GM18870 (cell line): Measurements from ENCODE around the gene FBXW11.
"Not testable (repeated sequence)": the region's sequence is repeated elsewhere in the genome, so short reads cannot be mapped to it uniquely, and the experiment has no call there.

Experiments
- ATAC-seq: cut with Tn5 transposase; IDR thresholded peaks from one replicate; pipeline ENCODE4 v1.9.1; 2021; ENCODE audit warnings: moderate library complexity; ENCODE audit not compliant: unreplicated experiment

Gene FBXW11

DNA sequence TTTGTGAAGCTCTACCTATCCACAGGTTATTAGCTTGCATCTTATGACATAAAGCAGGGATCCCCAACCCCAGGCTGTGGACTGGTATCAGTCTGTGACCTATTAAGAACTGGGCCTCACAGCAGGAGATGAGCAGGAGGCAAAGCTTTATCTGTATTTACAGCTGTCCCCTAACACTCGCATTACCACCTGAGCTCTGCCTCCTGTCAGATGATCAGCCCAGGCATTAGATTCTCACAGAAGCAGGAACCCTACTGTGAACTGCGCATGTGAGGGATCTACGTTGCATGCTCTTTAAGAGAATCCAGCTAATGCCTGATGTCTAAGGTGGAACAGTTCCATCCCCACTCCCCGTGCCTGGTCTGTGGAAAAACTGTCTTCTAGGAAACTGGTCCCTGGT, 19.7 kb downstream of the FBXW11 start:
- no peak for ATAC-seq

DNA sequence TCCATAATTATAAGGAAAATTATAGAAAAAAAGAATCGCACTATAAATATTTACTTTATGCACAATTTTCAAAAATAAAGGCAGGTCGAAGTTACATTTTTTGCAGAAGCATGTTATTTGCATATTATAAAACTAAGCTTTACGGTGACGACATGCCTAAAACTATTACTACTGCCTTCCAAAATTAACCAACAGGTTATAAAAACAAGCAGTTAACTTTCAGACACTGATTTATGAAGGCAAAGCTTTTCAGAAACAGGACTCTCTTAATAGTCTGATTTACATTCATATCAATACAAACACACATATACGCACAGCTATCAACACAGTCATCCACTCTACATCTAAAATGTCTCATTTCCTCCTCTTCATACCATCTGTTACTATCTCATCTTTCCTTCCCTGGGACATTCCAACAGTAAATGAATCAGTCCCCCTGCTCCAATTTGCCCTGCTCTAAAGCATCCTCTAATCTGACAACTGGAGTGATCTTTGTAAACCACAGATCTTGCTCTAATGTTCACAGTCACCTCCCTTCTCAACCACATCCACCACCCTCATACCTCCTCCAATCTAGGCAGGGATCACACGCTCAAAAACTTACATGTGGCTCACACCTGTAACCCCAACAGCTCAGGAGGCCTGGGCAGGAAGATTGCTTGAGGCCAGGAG, 21.6 kb downstream of the FBXW11 start:
- ATAC-seq: no peak

GRCh38 chr5:171981847-171982246, 24.6 kb downstream of the FBXW11 start:
- ATAC-seq: no peak

GRCh38 chr5:171980792-171981191, 25.6 kb downstream of the FBXW11 start:
- no peak for ATAC-seq

DNA sequence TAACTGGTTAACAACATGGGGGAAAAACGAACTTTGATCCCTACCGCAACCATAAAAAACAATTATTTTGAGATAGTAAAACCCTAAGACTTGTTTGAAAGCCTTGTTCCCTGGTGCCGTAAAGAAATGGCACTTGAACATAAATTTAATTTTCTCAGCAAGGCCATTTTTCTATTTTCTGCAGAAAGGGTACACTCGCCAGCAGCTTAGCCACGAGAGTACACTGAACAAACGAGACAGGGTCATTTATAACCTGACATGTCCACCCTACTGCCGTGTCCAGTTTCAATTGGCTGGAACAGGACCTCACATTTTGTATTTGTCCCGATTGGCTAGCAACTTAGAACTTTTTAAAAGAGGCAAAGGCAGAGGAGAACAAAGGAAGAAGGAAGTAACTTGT, 26.8 kb downstream of the FBXW11 start:
- no peak for ATAC-seq

DNA sequence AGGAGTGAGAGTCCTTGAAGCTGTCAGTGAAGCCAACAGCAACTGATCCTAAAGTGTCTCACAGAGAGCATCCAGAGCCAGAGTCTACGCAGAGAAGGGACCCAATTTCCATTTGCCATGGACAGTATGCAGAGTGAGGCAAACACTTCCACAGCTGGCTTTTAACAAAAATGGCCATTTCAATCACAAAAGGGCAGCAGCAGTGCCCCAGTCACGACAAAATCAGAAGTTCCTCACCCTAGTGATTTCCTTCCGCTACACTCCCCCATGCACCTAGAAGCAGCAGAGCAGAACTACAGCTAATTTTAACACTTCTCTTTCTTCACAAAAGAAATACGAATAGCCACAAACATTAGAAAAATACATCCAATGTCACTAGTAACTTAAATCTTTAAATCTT, 27.9 kb downstream of the FBXW11 start:
- ATAC-seq: no peak

GRCh38 chr5:171978016-171978415, 28.4 kb downstream of the FBXW11 start:
- ATAC-seq: no peak

DNA sequence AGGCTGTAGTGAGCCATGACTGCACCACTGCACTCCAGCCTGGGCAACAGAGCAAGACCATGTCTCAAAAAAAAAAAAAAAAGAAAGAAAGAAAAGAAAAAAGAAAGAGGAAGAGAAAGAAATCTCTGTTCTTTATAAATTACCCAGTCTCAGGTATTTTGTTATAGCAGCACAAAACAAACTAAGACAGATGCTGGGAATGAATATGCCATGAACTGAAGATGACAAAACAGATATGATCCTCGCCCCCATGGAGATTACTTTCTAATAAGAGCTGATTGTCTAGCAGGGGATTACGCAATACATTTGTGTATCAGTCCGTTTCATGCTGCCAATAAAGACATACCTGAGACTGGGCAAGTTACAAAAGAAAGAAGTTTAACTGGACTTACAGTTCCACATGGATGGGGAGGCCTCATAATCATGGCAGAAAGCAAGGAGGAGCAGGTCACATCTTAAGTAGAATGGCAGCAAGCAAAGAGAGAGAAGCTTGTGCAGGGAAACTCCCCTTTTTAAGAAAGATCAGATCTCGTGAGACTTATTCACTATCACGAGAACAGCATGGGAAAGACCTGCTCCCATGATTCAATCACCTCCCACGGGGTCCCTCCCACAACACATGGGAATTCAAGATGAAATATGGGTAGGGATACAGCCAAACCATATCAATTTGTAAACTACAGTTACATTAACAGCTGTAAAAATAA, 29.0 kb downstream of the FBXW11 start:
- not testable (repeated sequence) for ATAC-seq

- no peak for ATAC-seq
Measured at GRCh38 chr5:171975877-171976667, 30.4 kb downstream of the FBXW11 start.

DNA sequence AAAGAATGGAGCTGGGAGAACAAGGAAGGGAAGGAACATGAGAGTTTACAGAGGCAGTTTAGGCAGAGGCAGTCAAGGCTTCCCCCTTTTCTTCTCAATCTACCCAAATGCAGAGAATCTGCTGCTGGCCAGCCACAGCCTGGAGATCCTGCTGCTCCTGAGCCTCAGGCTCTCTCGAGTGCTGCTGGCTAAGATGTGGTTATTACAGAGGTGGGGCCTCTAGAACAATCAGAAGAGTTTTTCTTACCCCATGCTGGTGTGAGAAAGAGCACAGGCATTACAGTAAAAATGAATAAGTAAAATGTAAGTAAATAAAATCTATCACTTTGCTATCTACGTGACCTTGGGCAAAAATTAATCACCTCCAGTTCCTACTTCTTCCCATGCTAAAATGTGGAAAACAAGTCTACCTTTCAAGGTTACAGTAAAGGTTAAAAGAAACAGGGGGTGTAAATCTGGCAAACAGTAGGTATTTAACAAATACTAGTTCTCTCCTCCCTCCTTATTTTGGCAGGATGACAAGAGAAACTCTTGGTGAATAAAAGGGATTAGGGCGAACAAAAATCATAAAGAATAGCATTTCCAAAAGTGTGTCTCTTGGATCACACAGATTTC, 31.1 kb downstream of the FBXW11 start:
- no peak for ATAC-seq

DNA sequence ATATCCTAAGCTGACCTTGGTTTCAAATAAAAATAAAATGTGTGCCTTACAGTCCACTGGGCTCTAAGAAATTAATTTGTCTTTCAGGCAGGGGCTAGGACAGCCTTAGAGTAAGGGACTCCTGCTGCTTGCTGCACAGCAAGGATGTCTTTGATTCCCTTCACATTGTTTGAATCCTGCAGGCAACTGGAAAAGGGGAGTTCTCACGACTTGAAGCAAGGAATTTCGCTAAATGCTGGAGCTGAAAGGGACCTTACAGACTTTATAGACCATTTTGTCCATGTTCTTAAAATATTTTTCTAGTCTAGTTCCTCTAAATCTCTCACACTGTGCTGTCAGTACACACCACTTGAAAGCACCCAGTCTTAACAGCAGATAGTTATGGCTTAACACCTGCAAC, 35.6 kb downstream of the FBXW11 start:
- ATAC-seq: no peak

- no peak for ATAC-seq
Measured at GRCh38 chr5:171969288-171969880, 37.1 kb downstream of the FBXW11 start.

DNA sequence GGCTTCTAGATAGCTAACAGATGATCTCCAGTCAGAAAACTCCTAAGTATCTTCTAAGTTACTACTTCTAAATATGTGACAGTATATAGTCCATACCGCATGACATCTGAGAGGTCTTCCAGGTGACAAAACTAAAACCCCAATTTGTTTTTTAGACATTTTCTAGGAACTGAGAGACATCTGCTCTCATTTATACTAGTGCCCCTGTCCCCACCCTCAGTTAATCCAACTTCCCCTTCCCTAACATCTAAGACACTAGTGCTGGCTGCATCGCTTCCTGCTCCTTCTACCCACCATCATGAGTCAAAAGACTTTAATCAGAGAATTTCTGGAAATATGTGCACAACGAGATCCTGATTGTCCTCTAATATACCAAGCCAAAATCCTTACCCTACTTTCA, 37.9 kb downstream of the FBXW11 start:
- no peak for ATAC-seq

GRCh38 chr5:171966964-171967363, 39.5 kb downstream of the FBXW11 start:
- no peak for ATAC-seq

DNA sequence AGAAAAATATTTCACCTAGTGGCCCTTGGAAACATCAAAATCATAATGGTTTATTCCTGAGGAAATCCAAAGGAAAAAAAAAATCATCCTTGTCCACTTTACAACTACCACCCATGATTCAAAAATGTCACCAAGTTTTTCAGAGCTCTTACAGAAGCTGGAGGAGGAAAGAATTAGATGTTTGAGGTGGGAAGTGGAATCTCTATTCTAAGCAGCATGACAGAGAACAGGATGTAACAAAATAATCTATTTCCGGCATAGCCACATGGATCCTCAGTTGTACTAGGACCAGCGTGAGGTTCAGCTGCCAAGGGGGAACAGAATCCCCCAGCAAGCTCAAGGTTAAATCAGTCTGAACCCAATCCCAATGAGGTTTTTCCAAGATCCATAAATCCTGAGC, 40.2 kb downstream of the FBXW11 start:
- no peak for ATAC-seq

DNA sequence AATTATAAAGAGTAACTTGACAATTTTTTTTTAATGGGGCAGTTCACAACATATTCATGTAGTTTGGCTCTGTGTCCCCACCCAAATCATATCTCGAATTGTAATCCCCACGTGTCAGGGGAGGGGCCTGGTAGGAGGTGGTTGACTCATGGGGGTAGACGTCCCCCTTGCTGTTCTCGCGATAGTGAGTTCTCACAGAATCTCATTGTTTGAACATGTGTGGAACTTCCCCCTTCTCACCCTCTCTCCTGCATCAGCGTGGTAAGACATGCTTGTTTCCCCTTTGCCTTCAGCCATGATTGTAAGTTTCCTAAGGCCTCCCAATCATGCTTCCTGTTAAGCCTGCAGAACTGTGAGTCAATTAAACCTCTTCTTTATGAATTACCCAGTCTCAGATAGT, 40.7 kb downstream of the FBXW11 start:
- no peak for ATAC-seq

DNA sequence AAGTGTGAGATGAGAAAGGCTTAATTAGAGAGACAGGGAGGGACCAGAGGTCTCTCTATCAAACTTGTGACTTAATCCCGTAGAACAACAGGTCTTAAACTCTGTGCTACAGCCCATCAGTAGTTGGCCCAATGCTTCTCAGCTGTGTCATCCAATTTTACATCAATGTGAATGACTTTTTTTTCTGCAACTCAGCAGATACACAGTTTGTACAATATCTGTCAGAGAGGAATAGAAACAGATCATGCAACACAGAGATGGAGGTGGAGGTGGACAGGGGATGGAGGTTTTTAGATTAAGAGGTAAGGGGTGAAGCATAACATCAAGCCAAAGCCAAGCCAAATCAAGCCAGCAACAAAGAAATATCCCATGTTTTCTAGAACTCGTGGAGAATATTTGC, 43.0 kb downstream of the FBXW11 start:
- no peak for ATAC-seq

GRCh38 chr5:171961117-171961516, 45.3 kb downstream of the FBXW11 start:
- peak; percentile 71 for ATAC-seq

DNA sequence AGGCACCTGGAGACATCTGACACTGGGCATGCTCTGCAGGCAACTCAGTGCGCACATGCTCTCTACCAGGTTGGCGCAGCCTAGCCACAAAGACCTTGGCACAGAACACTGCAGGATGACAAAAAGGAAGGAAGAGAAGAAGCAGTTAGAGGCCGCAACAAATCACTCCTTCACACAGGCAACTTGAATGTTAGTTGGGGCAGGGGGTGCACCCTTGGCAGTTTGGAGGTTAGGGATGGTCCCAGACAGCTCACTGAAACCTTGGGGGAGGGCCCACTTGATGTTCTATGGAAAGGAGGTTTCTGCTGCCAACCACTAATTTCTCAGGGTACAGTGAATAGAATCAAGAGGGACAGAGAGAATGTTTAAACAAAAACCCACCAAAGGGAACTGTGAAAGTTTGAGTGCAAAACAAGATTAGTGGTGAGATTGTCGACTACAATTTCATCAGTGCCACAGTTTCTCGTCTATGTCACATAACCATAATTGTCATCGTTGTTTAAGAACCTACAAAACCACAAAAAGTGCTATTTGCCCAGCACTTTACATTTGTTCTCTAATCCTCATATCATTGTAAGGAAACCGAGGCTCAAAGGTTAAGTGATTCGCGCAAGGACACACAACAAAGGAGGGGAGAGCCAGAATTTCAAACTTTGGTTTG, 48.7 kb downstream of the FBXW11 start:
- no peak for ATAC-seq

- no peak for ATAC-seq
Measured at GRCh38 chr5:171956887-171957495, 49.4 kb downstream of the FBXW11 start.
